ENCODE results near the gene GALNT18.

GALNT18 gene

GRCh38 chr11:11583801-11584529 is 37.8 kb downstream of the GALNT18 start:
- no peak overlapping the region for H3K27ac ChIP-seq (ENCODE audit: low read length)
- no peak for DNase-seq
- no peak overlapping the region for H2AFZ ChIP-seq (ENCODE audit: low read length)
- H3K4me3 ChIP-seq (ENCODE audit: low read length), result no peak overlapping the region
- TF ChIP-seq EZH2 (optimal IDR thresholded peaks at IDR 0.05; ENCODE audit: low read depth, low read length) (no peak), EZH2phosphoT487 (IDR thresholded peaks at IDR 0.05; ENCODE audit: low read length) (no peak), CTCF (IDR thresholded peaks at IDR 0.05; ENCODE audit: low read length) (no peak)
- no peaks in the 10 kb centered on the region for H3K36me3 ChIP-seq (replicated peaks; ENCODE audit: insufficient read depth, low read length)
- H3K9me2 ChIP-seq (replicated peaks; ENCODE audit: insufficient read depth, low read length), result no peaks in the 10 kb centered on the region
- H3K4me2 ChIP-seq (ENCODE audit: low read depth, low read length), result no peak overlapping the region
- H3F3A ChIP-seq (ENCODE audit: insufficient read depth, low read length), result no peaks in the 10 kb centered on the region
- no peaks in the 10 kb centered on the region for H3K27me3 ChIP-seq (replicated peaks; ENCODE audit: insufficient read depth, low read length)
- H3K9ac ChIP-seq (ENCODE audit: low read length), result no peak overlapping the region
- no peaks in the 10 kb centered on the region for H3K9me3 ChIP-seq (replicated peaks; ENCODE audit: insufficient read depth, low read length)
- H3K4me1 ChIP-seq (ENCODE audit: low read length), result no peaks in the 10 kb centered on the region
- no peaks in the 10 kb centered on the region for H3K79me2 ChIP-seq (ENCODE audit: low read length)
- no peaks in the 10 kb centered on the region for H4K20me1 ChIP-seq (ENCODE audit: insufficient read depth, low read length)

GRCh38 chr11:11582011-11582701 is 39.6 kb downstream of the GALNT18 start:
- no peak overlapping the region for H3K4me3 ChIP-seq (ENCODE audit: low read length)
- no peaks in the 10 kb centered on the region for H3K9me2 ChIP-seq (replicated peaks; ENCODE audit: insufficient read depth, low read length)
- TF ChIP-seq CTCF (IDR thresholded peaks at IDR 0.05; ENCODE audit: low read length) (no peak), EZH2phosphoT487 (IDR thresholded peaks at IDR 0.05; ENCODE audit: low read length) (no peak), EZH2 (optimal IDR thresholded peaks at IDR 0.05; ENCODE audit: low read depth, low read length) (no peak)
- H3K4me1 ChIP-seq (ENCODE audit: low read length), result no peaks in the 10 kb centered on the region
- no peaks in the 10 kb centered on the region for H3K9me3 ChIP-seq (replicated peaks; ENCODE audit: insufficient read depth, low read length)
- H3K27ac ChIP-seq (ENCODE audit: low read length), result no peak overlapping the region
- no peak overlapping the region for H3K9ac ChIP-seq (ENCODE audit: low read length)
- no peaks in the 10 kb centered on the region for H3F3A ChIP-seq (ENCODE audit: insufficient read depth, low read length)
- no peak overlapping the region for H3K4me2 ChIP-seq (ENCODE audit: low read depth, low read length)
- no peaks in the 10 kb centered on the region for H3K79me2 ChIP-seq (ENCODE audit: low read length)
- H3K27me3 ChIP-seq (replicated peaks; ENCODE audit: insufficient read depth, low read length), result no peaks in the 10 kb centered on the region
- H3K36me3 ChIP-seq (replicated peaks; ENCODE audit: insufficient read depth, low read length), result no peaks in the 10 kb centered on the region
- no peaks in the 10 kb centered on the region for H4K20me1 ChIP-seq (ENCODE audit: insufficient read depth, low read length)
- no peak for DNase-seq
- H2AFZ ChIP-seq (ENCODE audit: low read length), result no peak overlapping the region

GRCh38 chr11:11581481-11581880 is 40.3 kb downstream of the GALNT18 start:
- Histone ChIP-seq H3F3A (ENCODE audit: insufficient read depth, low read length) (no peaks in the 10 kb centered on the region), H3K4me3 (ENCODE audit: low read length) (no peak overlapping the region), H3K36me3 (replicated peaks; ENCODE audit: insufficient read depth, low read length) (no peaks in the 10 kb centered on the region), H3K9ac (ENCODE audit: low read length) (no peak overlapping the region), H3K27ac (ENCODE audit: low read length) (no peak overlapping the region), H3K9me2 (replicated peaks; ENCODE audit: insufficient read depth, low read length) (no peaks in the 10 kb centered on the region), H3K4me1 (ENCODE audit: low read length) (no peaks in the 10 kb centered on the region), H4K20me1 (ENCODE audit: insufficient read depth, low read length) (no peaks in the 10 kb centered on the region), H3K9me3 (replicated peaks; ENCODE audit: insufficient read depth, low read length) (no peaks in the 10 kb centered on the region), H2AFZ (ENCODE audit: low read length) (no peak overlapping the region), H3K79me2 (ENCODE audit: low read length) (no peaks in the 10 kb centered on the region), H3K27me3 (replicated peaks; ENCODE audit: insufficient read depth, low read length) (no peaks in the 10 kb centered on the region), H3K4me2 (ENCODE audit: low read depth, low read length) (no peak overlapping the region)
- TF ChIP-seq EZH2 (optimal IDR thresholded peaks at IDR 0.05; ENCODE audit: low read depth, low read length), result no peak
- no peak for TF ChIP-seq EZH2phosphoT487 (IDR thresholded peaks at IDR 0.05; ENCODE audit: low read length)
- TF ChIP-seq CTCF (IDR thresholded peaks at IDR 0.05; ENCODE audit: low read length), result no peak
- no peak for DNase-seq
